GM18858 (cell line): ENCODE data around the gene TM9SF2.
A peak's percentile ranks its signal among the peaks of the same experiment; 100 is the strongest.

Experiments used
- ATAC-seq: cut with Tn5 transposase; IDR thresholded peaks from one replicate; pipeline ENCODE4 v1.9.1; 2021; ENCODE audit not compliant: unreplicated experiment

Gene TM9SF2

GRCh38 chr13:99495466-99496183, 5.6 kb upstream of the TM9SF2 start:
- no peak for ATAC-seq

GRCh38 chr13:99496184-99497142, 4.8 kb upstream of the TM9SF2 start:
- peak; percentile 31 for ATAC-seq

GRCh38 chr13:99498171-99499161, 2.8 kb upstream of the TM9SF2 start:
- peak; percentile 36 for ATAC-seq

GRCh38 chr13:99500839-99501183, 461 bp upstream of the TM9SF2 start:
- peak; percentile 1 for ATAC-seq

- no peak for ATAC-seq
Measured at GRCh38 chr13:99501848-99502301, 603 bp downstream of the TM9SF2 start.

- no peak for ATAC-seq
Measured at GRCh38 chr13:99505814-99506269, 4.6 kb downstream of the TM9SF2 start.

GRCh38 chr13:99506634-99507033, 5.4 kb downstream of the TM9SF2 start:
- peak; percentile 80 for ATAC-seq

- no peak for ATAC-seq
Measured at GRCh38 chr13:99507054-99507453, 5.8 kb downstream of the TM9SF2 start.

GRCh38 chr13:99507551-99507950, 6.3 kb downstream of the TM9SF2 start:
- no peak for ATAC-seq

GRCh38 chr13:99507986-99508385, 6.7 kb downstream of the TM9SF2 start:
- no peak for ATAC-seq

- ATAC-seq = no peak
Measured at GRCh38 chr13:99509479-99509878, 8.2 kb downstream of the TM9SF2 start.

GRCh38 chr13:99514801-99515200, 13.5 kb downstream of the TM9SF2 start:
- no peak for ATAC-seq

GRCh38 chr13:99516153-99516929, 15.1 kb downstream of the TM9SF2 start:
- ATAC-seq = no peak

- no peak for ATAC-seq
Measured at GRCh38 chr13:99517577-99517976, 16.3 kb downstream of the TM9SF2 start.

GRCh38 chr13:99517984-99518383, 16.7 kb downstream of the TM9SF2 start:
- no peak for ATAC-seq

GRCh38 chr13:99522298-99522697, 21.0 kb downstream of the TM9SF2 start:
- ATAC-seq = no peak

GRCh38 chr13:99523838-99524237, 22.6 kb downstream of the TM9SF2 start:
- ATAC-seq = no peak

GRCh38 chr13:99525967-99526366, 24.7 kb downstream of the TM9SF2 start:
- ATAC-seq = no peak

- no peak for ATAC-seq
Measured at GRCh38 chr13:99526549-99526948, 25.3 kb downstream of the TM9SF2 start.

GRCh38 chr13:99527301-99527700, 26.0 kb downstream of the TM9SF2 start:
- ATAC-seq = no peak
